Lower leg skin (tissue), 4 donors: Measurements from ENCODE around the gene ZBTB7B. TPM values are rescaled to one million over a fixed set of nuclear protein-coding genes. Genes with fewer than 3 reads are reported as not detected.
A peak's percentile ranks its signal among the peaks of the same experiment; 100 is the strongest.

Source experiments
- DNase-seq, 2 donors: peaks; one replicate each; pipeline ENCODE4 v3.0.0-alpha.2; 2019; ENCODE audit warnings: low spot score in 2 of 2
- H3K4me3 ChIP-seq: fragments of 200-600 bp; sonication (generic); 2 replicates; pipeline ENCODE4 v1.5.1; 2017; ENCODE audit warnings: mild to moderate bottlenecking, low read depth; ENCODE audit not compliant: poor library complexity, severe bottlenecking
- POLR2A ChIP-seq, 2 donors: fragments of 450-650 bp; IDR thresholded peaks; one replicate each; pipeline ENCODE4 v1.6.1; 2016 to 2017; ENCODE audit warnings: antibody characterized with exemption in 2 of 2, mild to moderate bottlenecking in 1 of 2, moderate library complexity in 1 of 2
- WGBS, 2 donors: methylation state at CpG; one replicate each; pipeline ENCODE4 v1.1.5; 2018; 5-methylcytosine and 5-hydroxymethylcytosine counted together
- intact Hi-C: fragments of 100-400 bp; cut with DNase I; formaldehyde crosslinking; loops from one replicate; pipeline ENCODE4 v1.15.0; 2023; ENCODE audit warnings: low total_unique reads
- total RNA-seq, 4 donors: library from RNA; depleted of rRNA; stranded (reverse); fragments of >200 nt; gene quantifications; one replicate each; pipeline ENCODE4 v1.1.0, GENCODE V29; 2016
- TF ChIP-seq, protein P1 (sequence below), 3 donors: fragments of 450-650 bp; IDR thresholded peaks; one replicate each; pipeline ENCODE4 v1.5.1; 2016; ENCODE audit warnings: antibody characterized with exemption in 3 of 3, mild to moderate bottlenecking in 3 of 3, moderate library complexity in 2 of 3

ZBTB7B gene
- total RNA-seq, 4 donors from 2014 or later, result 270 to 295 (median 286) TPM

DNA sequence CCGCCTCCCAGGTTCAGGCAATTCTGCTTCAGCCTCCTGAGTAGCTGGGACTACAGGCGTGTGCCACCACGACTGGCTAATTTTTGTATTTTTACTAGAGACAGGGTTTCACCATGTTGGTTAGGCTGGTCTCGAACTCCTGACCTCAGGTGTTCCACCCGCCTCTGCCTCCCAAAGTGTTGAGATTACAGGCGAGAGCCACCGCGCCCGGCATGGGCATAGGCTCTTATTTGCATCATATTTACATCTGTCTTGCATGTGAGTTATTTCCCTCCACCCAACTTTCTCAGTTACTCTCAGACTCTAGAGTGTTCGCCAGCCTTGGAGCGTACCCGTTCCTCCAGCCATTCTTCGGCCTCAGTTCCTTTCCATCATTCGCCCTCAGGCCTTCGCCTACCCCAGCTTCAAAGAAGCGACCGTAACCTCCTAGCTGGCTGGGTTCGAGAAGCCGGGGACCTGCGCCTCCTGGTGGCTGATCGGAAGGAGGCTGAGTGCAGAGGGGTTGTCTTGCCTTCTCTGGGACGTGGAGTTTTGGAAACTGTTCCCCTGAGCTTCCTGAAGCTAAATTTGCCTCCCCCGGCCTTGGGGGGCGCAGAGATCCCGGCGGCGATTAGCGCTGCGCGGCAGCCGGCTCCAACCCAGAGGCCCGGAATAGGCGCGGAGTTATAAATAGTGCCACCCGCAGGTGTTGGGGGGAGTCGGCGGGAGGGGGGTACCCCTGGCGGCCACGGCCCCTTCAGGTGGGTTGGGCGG, 3.6 kb upstream of the ZBTB7B start:
- no peak overlapping the region for H3K4me3 ChIP-seq
- TF ChIP-seq, protein P1, sequence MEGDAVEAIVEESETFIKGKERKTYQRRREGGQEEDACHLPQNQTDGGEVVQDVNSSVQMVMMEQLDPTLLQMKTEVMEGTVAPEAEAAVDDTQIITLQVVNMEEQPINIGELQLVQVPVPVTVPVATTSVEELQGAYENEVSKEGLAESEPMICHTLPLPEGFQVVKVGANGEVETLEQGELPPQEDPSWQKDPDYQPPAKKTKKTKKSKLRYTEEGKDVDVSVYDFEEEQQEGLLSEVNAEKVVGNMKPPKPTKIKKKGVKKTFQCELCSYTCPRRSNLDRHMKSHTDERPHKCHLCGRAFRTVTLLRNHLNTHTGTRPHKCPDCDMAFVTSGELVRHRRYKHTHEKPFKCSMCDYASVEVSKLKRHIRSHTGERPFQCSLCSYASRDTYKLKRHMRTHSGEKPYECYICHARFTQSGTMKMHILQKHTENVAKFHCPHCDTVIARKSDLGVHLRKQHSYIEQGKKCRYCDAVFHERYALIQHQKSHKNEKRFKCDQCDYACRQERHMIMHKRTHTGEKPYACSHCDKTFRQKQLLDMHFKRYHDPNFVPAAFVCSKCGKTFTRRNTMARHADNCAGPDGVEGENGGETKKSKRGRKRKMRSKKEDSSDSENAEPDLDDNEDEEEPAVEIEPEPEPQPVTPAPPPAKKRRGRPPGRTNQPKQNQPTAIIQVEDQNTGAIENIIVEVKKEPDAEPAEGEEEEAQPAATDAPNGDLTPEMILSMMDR (IDR thresholded peaks at IDR 0.05), result peak in 1 of 3 donors; percentile 53
- TF ChIP-seq POLR2A (IDR thresholded peaks at IDR 0.05), result no peak
- intact Hi-C loops, result no loop called here
- peak in 1 of 2 donors; percentile 93 for DNase-seq
- 12 to 13% methylated on average over 28 to 31 of the region's 40 CpGs for WGBS, 2 donors

DNA sequence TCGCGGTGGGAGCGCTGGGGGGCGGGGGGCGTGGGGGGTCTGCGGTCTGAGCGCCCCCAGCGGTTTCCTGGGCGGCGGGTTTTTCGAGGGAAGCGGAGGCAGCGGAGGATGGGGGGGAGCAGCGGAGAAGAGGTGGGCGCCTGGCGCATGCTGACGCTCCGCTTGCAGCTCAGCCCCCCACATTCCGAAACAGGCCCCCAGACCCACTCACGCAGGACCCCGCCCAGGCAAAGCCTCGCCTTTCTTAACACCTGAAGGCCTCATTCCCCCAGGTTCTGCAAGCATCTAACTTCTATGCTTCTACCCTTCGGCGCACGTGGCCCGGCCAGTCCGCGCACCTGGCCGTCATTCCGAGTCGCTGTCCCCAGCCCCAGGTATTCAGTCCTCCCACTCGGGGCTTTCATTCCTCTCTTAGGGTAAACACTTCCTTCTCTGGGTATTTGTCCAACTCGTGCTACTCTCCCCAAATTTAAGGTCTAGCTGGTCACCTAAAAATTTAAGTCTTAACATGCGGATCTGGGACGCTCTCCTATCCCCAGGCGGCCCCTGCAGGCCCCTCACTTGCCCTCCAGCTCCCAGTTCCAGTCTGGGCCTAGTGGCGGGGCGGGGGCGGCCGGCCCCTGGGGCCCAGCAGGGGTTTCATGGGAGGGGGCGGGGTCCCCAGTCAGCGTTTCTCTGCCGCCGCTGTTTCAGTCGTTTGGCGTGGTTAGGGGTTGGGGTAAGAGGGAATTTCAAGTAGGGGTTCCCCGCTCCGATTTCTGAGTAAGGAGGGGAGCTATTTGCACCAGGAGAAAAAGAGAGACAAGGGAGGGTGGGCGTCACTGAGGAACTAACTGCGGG, 2.8 kb upstream of the ZBTB7B start:
- 1 to 2% methylated on average over 29 to 49 of the region's 50 CpGs for WGBS, 2 donors
- intact Hi-C loops, result no loop called here
- TF ChIP-seq, protein P1 (IDR thresholded peaks at IDR 0.05), result no peak
- no peak for TF ChIP-seq POLR2A (IDR thresholded peaks at IDR 0.05)
- peak overlapping the region; percentile 4 for H3K4me3 ChIP-seq
- peak in 1 of 2 donors; percentile 88 for DNase-seq

DNA sequence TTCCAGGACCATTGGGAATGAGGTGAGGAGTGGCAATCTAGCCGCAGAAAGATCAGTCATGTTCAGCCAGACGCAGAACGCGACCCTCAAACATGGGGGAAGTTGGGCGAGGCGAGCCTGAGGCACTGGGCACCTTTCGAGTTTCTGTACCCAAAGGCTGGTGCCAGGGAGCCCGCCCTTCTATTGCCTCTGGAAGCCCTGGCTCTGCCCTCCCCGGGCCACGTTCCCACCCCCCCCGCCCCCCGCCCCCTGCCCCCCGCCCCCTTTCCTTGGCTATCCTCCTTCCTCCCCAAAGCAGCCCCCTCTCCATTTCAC, 2.2 kb upstream of the ZBTB7B start:
- 1 to 3% methylated on average over 10 to 13 of the region's 13 CpGs for WGBS, 2 donors
- DNase-seq, result peak in 1 of 2 donors; percentile 89
- intact Hi-C loops, result no loop called here
- H3K4me3 ChIP-seq, result peak overlapping the region; percentile 4
- TF ChIP-seq POLR2A (IDR thresholded peaks at IDR 0.05), result no peak
- TF ChIP-seq, protein P1 (IDR thresholded peaks at IDR 0.05), result no peak

DNA sequence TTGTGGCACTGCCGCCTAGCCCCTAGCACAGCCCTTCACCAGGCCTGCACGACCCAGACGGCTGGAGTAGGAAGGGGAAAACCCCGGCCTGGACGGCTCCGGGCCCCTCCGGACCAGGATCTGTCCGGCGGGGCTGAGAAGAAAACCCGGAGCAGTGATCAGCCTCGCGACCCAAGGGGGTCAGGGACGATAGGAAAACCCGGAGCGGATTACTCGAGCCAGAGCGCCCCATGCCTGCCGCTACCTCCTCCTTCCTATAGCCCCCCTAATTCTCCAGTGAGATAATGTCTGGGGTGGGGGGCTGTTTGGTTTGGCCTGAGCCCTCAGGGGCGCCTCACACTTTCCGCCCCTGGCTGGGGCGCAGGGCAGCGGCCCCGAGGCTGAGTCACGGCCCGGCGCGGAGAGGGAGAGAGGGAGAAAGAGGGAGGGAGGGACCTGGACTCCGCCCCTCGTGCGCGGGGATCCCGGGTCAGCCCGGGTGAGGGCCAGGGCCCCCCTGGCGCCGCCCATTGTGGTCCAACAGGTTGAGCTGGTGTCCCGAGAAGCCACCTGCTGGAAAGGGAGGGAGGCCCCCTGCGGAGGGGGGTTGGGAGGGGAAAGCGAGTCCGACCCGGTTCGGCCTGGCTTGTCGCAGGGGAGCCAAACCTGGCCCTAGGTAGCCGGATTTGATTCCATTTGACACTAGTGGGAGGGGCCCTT, 1.7 kb upstream of the ZBTB7B start:
- DNase-seq, result peak; percentile 88 to 98
- 0% methylated on average over 32 to 43 of the region's 43 CpGs for WGBS, 2 donors
- H3K4me3 ChIP-seq, result peak overlapping the region; percentile 38
- intact Hi-C loops, result no loop called here
- TF ChIP-seq, protein P1 (IDR thresholded peaks at IDR 0.05), result peak in 1 of 3 donors; percentile 8
- TF ChIP-seq POLR2A (IDR thresholded peaks at IDR 0.05), result no peak

DNA sequence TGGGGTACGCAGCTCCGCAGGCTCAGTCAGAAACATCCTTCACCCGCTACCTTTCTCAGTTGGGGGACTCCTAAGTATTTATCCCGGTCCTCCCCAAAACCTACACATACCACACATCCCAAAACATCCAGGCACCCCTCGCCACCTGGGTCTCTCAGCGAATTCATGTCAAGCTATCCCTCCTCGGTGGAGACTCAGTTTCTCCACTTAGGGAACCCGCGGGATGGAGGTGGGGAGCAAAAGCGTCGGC, 1.3 kb upstream of the ZBTB7B start:
- H3K4me3 ChIP-seq, result peak overlapping the region; percentile 38
- 0 to 1% methylated on average over 11 of the region's 11 CpGs for WGBS, 2 donors
- TF ChIP-seq, protein P1 (IDR thresholded peaks at IDR 0.05), result no peak
- TF ChIP-seq POLR2A (IDR thresholded peaks at IDR 0.05), result no peak
- DNase-seq, result no peak
- intact Hi-C loops, result no loop called here
